NCI-H345 (cell line): ENCODE measurements around the gene ADGRG7.
A peak's percentile ranks its signal among the peaks of the same experiment; 100 is the strongest.
"Not testable (repeated sequence)": the region's sequence is repeated elsewhere in the genome, so short reads cannot be mapped to it uniquely, and the experiment has no call there.

Experiments used
- DNase-seq: peaks from one replicate; lab custom pipeline; 2025; lab: John Stamatoyannopoulos, UW

Gene ADGRG7

DNA sequence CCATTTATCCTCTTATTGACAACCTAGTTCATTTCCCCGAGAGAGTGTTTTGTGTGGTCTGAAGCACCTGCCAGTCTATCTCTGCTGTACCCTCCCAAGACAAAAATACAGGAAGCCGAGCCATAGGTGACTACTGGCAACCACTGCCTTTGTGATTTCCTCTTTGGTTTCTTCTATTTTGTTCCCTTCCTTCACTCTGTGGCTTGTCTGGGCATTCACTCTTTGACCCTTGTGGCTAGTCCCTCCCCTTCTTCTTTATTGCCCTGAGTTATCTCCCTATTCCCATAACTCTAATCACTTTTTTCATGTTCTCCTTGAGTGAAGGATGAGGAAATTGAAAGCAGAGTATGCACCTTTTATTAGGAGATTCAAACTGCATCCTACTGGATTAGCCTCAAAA lies at the start of gene ADGRG7:
Gene ADGRG7 (plus strand): TSS at position 297 of the 400 bp plus-strand sequence. CDS start 256 bp downstream, outside the sequence.
- no peak for DNase-seq

DNA sequence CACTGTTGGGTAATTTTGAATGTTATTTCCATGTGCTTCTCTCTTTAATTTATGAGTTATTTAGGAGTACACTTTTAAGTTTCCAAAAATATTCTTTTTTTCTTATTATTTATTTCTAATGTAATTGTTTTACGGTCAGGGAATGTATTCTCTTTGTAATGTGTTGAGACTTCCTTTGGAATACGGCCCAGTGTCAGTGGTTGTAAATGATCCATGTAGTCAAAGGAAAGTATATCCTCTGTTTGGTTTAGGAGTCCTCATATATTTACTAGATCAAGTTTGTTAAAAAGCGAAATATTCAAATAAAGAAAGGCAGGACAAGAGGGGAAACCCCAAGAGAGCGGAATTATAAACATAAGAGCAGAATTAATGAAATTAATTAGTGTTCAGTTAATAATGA lies 49.0 kb upstream of the ADGRG7 start:
- no peak for DNase-seq

GRCh38 chr3:100561459-100562158 lies 47.8 kb upstream of the ADGRG7 start:
- no peak for DNase-seq

DNA sequence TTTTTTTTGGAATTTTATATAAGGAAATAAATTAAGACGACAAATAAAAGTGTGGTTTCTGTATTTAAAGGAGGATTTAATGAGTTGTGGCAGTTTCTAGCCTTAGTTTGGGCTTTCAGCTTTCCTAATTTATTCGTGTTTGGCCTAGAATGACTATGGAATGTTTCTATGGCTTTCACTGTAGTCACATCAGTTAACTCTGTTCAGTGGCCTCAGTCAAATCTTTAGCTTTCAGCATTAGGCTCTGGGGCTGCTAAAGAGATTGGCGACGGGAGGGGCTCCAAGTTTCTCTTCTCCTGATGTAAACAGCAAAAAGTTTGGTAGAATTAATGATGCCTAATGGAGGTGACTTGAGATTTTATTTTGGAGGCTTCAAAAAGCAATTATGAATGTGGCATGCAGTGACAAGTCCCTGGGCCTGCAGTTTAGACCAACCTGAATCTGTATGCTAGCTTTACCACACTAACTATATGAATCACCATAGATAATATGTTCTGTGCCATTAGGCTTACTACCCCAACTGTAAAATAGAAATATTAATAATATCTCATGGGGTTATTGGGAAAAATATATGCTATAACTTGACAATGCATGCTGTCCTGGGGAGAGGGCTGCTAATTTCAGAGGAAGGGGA lies 47.1 kb upstream of the ADGRG7 start:
- DNase-seq, result no peak

DNA sequence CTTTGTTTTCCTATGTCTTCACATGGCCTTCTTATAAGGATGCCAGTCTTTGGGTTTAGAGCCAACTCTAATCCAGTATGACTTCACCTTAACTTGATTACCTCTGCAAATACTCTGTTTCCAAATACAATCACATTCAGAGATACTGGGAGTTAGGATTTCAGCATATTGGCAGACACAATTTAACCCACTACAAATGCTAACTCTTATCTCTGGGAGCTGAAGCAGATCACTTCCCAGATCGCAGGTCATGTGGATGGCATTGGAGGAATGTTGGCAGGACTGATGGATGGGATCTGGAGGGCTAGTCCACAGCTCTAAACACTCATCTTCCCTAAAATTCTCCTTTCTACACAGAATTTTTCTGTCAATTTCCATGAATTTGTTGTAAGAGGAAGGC lies 46.2 kb upstream of the ADGRG7 start:
- DNase-seq, result no peak

DNA sequence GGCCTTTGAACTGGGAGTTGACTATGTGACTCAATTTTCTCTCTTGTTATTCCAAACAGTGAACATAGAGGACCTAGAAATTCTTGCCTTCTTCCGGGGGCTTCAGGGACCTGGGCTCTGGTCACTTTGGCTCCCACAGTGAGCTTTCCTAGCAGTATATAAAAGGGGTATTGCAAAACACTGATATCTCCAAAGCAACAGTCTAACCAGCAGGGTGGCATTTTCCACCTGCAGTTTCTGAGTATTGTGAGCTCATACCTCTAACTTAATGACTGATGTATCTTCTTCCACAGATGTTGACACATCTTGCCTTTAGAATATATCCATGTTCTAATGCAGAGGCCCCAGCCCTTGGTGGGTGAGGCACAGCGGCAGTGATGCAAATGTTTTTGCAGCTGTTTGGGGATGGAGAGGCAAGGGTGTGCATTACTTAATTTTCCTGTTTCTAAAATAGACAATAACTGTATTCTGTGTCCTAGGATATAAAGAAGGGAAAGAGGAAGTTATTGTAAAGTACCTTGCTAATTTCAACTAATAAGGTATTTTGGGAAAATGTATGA lies 45.7 kb upstream of the ADGRG7 start:
- DNase-seq, result no peak

- DNase-seq, result no peak
Observed at GRCh38 chr3:100570811-100571210, 38.6 kb upstream of the ADGRG7 start.

- DNase-seq, result no peak
Observed at GRCh38 chr3:100574536-100574935, 34.9 kb upstream of the ADGRG7 start.

DNA sequence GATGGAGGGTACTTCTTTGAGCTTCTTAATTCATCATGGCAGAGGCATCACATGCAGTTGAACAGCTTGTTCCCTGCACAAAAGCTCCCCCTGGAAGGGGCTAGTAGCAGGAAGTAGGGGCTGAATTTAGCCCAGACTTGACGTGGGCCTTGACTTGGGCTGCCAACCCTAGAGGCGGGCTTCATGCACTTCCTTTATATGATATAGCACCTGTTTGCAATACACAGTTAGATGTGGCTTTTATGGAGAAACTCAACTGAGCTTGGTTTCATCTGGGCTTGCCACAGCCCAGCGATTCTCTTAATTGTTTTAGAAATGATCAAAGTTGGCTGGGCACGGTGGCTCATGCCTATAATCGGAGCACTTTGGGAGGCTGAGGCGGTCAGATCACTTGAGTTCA lies 33.7 kb upstream of the ADGRG7 start:
- DNase-seq, result no peak

- no peak for DNase-seq
Observed at GRCh38 chr3:100577382-100578008, 31.9 kb upstream of the ADGRG7 start.

- DNase-seq, result no peak
Observed at GRCh38 chr3:100578646-100579045, 30.8 kb upstream of the ADGRG7 start.

- no peak for DNase-seq
Observed at GRCh38 chr3:100580147-100580546, 29.3 kb upstream of the ADGRG7 start.

DNA sequence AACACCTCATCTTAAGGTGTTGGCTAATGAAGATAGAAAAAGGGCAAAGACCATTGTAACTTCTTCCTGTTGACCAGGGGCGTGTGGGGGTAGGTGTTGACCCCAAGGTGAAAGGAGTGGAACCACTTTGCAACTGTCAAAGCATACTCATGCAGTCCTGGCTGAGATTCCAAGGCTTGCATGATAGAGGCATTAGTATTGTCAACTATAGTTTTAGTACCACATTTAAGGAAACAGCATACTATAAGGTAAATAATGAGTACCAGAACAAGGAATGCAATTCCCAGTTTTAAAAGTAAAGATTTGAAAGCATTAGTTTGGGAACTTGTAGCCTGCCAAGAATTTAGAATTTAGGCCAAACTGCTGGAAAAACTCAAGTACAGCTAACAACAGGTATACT lies 27.8 kb upstream of the ADGRG7 start:
- DNase-seq, result no peak

- DNase-seq, result not testable (repeated sequence)
Observed at GRCh38 chr3:100582157-100582556, 27.2 kb upstream of the ADGRG7 start.

- DNase-seq, result no peak
Observed at GRCh38 chr3:100584101-100584660, 25.2 kb upstream of the ADGRG7 start.

DNA sequence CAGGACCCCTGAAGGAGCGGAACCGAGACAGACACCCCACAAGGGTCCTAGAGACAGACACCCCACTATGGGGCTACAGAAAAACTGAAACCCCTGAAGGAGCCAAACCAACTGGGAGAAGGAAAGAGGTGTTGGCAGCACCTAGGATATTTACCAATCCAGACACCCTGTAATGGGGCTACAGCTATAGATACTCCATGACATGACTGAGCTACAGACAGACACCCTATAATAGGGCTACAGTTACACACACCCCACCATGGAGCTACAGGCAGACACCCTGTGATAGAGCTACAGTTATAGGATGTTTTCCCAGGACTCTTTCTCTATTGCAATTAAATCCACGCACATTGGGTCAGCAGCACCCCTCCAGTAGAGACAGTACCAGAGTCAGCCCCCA lies 22.6 kb upstream of the ADGRG7 start:
- DNase-seq, result no peak

GRCh38 chr3:100588251-100588650 lies 21.1 kb upstream of the ADGRG7 start:
- DNase-seq, result no peak

GRCh38 chr3:100590114-100590839 lies 19.1 kb upstream of the ADGRG7 start:
- DNase-seq, result peak; percentile 29

DNA sequence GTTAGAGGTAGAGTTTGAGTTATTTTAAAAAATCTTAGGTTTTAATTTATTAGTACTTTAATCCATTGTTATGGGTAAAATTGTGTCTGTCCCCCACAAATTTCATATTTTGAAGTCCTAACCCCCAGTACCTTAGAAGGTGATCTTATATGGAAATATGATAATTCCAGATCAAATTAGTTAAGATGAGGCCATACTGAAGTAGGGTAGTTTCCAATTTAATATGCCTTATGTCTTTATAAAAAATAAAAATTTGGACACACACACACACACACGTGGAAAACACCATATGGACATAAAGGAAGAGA lies 18.6 kb upstream of the ADGRG7 start:
- DNase-seq, result no peak

GRCh38 chr3:100591411-100591810 lies 18.0 kb upstream of the ADGRG7 start:
- no peak for DNase-seq

GRCh38 chr3:100600181-100601042 lies 9.0 kb upstream of the ADGRG7 start:
- peak; percentile 40 for DNase-seq
